K562 (cell line): Measurements from ENCODE around the gene KNDC1.

Source experiments
- HNRNPK ChIP-seq: fragments of 200-400 bp; formaldehyde crosslinking; IDR thresholded peaks from one replicate; pipeline ENCODE4 v1.6.1; 2018; ENCODE audit warnings: mild to moderate bottlenecking, low read depth, low read length; ENCODE audit not compliant: poor library complexity, severe bottlenecking
- ZNF263 ChIP-seq: sonication (generic); formaldehyde crosslinking; IDR thresholded peaks from 2 replicates; pipeline ENCODE4 v1.8.0; 2022; ENCODE audit warnings: mild to moderate bottlenecking, missing genetic modification reagents, borderline replicate concordance
- ZNF780A ChIP-seq: fragments of 250-450 bp; sonication (Bioruptor Pico); IDR thresholded peaks from 2 replicates; pipeline ENCODE4 v1.5.0; 2021; ENCODE audit warnings: mild to moderate bottlenecking
- TF ChIP-seq, protein P1 (sequence below), 2 experiments: fragments of 200-800 bp in 1 of 2; sonication (Bioruptor generic) in 1 of 2; sonication (generic) in 1 of 2; formaldehyde crosslinking in 1 of 2; IDR thresholded peaks in 1 of 2; conservative IDR thresholded peaks in 1 of 2; 2 replicates each; pipeline versions ENCODE4 v1.5.0 to v1.6.1; 2016 to 2020; ENCODE audit warnings: missing compliant biosample characterization in 1 of 2, missing genetic modification characterization in 1 of 2, missing genetic modification reagents in 1 of 2

DNA sequence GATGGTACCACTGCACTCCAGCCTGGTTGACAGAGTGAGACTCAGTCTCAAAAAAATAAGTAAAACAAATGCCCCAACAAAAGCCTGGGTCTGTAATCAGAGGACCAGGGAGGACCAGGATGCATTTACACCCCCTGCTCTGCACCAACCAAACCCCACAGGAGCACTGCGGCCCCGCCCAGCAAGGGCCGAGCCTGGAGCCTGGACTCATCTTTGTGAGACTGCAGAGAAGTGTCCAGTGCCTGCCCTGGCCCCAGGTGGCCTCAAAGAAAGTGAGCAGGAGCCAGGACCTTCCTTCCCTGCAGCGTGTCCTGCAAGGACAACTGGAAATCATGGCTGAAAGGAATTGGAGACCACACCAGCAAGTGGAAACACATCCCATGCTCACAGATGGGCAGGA is 31.6 kb downstream of the KNDC1 start:
- TF ChIP-seq HNRNPK (no peak), ZNF780A (no peak), ZNF263 (CRISPR knock-in tag) (no peak)
- TF ChIP-seq, protein P1, sequence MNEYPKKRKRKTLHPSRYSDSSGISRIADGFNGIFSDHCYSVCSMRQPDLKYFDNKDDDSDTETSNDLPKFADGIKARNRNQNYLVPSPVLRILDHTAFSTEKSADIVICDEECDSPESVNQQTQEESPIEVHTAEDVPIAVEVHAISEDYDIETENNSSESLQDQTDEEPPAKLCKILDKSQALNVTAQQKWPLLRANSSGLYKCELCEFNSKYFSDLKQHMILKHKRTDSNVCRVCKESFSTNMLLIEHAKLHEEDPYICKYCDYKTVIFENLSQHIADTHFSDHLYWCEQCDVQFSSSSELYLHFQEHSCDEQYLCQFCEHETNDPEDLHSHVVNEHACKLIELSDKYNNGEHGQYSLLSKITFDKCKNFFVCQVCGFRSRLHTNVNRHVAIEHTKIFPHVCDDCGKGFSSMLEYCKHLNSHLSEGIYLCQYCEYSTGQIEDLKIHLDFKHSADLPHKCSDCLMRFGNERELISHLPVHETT (CRISPR knock-in tag; conservative IDR thresholded peaks at IDR 0.05 in 1 of 2, IDR thresholded peaks at IDR 0.05 in 1 of 2): no peak
